Right ventricle myocardium superior (tissue), 1 donor: ENCODE results near the gene CYP4F12. TPM values are rescaled to one million over a fixed set of nuclear protein-coding genes. Genes with fewer than 3 reads are reported as not detected.
"Not testable (repeated sequence)": the region's sequence is repeated elsewhere in the genome, so short reads cannot be mapped to it uniquely, and the experiment has no call there.

ENCODE experiments used
- ATAC-seq: fragments of 200-7000 bp; cut with Tn5 transposase; one replicate; pipeline ENCODE4 v1.9.1; 2020; ENCODE audit warnings: mild to moderate bottlenecking; ENCODE audit not compliant: poor library complexity
- DNase-seq: peaks from one replicate; pipeline ENCODE4 v3.0.0-alpha.2; 2020
- intact Hi-C: fragments of 100-400 bp; cut with DNase I; formaldehyde crosslinking; loops from one replicate; pipeline ENCODE4 v1.11.2; 2022
- total RNA-seq: library from RNA; stranded (reverse); fragmentation: NEBNext Ultra II Directional; extraction: Animal tissue kit (Norgen Biotek cat#: 25700); gene quantifications from one replicate; pipeline ENCODE4 v1.2.1, GENCODE V29; 2021
- donor health status: DM: no; HTN: yes; CAD: no; lungs with severe emphysema.

The CYP4F12 gene
- total RNA-seq, 1 donor from 2014 or later, result 5.2 TPM

DNA sequence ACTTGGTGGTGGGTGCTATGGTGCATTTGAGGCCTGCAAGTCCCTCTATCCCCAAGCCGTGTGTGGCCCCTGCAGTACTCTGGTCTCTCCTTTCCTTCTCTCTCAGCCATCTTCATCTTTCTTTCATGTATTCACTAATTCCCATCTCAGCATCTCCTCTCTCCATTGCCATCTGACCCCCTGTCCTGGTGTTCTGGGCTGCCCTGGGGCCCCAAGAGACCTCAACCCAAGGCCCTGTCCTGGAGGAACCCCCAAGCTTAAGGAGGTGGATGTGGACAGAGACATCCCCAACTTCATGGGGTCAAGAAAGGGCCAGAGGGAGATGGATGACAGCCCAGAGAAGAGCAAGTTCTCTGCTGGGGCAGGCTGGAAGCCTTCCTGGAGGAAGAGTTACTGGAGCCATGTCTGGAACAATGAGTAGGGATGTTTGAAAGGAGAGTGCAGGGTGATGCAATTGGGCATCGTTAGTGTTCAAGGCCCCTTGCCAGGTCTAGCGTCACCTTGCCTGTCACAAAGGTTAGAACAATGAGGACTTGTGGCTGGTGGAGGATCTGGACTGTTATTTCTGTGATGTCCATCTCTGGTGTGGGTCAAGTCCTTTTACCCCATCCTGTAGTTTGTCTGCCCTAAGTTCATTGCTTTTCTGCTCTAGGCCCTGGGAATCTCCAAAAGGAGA, 28.7 kb upstream of the CYP4F12 start:
- intact Hi-C loops, result no loop called here
- ATAC-seq (no peak), DNase-seq (no peak)

DNA sequence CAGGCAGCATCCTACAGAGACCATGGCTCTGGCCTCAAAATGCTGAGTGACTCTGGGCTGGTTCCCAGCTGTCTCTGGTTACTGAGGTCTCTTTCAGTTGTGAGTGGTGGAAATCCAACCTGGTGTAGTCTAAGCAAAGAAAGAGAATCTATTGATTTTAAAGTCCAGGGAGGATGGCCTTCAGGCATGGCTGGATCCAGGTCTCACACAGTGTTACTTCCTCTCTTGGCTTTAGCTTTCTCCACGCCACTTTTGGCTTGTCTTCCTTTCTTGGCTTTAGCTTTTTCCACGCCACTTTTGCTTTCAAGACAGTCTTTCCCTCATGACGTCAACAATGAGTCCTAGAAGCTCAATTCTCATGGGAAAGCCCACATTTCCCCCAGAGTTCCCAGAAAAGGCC, 28.1 kb upstream of the CYP4F12 start:
- DNase-seq, result no peak
- intact Hi-C loops, result no loop called here
- no peak for ATAC-seq

DNA sequence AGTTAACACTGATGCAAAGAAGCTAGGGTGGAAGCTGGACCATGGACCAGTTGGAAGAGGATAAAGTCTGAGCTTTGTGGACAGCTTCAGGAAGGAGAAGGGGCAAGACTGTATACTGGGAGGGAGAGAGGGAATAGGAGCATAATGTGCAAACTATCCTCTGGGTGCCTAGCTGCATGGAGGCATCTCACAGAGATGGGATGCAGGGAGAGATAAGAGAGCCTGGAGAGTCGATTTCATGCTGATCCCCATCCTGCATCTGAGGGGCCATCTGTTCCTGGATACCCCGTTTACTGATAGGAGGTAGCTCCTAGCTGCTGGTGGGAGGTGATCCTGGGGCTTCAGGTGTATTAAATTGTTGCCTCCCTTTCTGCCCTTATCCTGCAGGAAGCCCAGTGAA, 23.4 kb upstream of the CYP4F12 start:
- ATAC-seq, result no peak
- intact Hi-C loops, result no loop called here
- no peak for DNase-seq

DNA sequence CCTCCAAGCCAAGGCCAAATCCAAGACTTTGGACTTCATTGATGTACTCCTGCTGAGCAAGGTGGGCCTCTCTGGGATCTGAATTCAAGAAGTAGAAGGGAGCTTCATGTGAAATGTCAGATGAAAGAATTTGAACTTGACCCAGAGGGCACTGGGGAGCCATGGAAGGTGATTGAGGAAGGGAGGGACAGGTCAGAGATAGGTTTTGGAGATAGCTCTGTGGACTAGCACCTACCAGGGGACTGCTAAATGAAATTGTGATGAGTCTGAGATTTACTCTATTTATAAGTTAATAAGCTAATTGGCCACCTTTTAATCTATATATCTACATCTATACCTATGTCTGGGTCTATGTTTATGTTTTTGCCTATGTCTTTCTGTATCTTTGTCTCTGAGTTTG, 22.8 kb upstream of the CYP4F12 start:
- ATAC-seq, intact Hi-C loops, DNase-seq: not testable (repeated sequence)

DNA sequence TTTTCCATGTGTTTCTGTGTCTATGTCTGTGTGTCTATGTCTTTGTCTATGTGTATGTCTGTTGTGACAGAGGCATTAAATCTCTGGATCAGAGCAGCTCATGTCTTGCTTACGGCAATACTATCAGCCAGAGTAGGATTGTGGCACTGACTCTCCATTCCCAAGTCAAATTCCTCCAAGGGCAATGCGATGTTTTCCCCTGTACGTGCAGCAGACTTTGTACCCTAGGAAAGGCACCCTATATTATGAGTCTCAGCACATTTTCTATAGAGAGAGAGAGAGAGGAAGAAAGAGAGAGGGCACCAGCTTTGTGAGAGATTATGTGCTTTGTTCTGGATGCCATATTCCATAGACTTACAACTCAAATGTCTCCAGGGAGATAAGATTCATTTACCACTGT, 21.1 kb upstream of the CYP4F12 start:
- no peak for ATAC-seq
- DNase-seq, result no peak
- intact Hi-C loops, result no loop called here

DNA sequence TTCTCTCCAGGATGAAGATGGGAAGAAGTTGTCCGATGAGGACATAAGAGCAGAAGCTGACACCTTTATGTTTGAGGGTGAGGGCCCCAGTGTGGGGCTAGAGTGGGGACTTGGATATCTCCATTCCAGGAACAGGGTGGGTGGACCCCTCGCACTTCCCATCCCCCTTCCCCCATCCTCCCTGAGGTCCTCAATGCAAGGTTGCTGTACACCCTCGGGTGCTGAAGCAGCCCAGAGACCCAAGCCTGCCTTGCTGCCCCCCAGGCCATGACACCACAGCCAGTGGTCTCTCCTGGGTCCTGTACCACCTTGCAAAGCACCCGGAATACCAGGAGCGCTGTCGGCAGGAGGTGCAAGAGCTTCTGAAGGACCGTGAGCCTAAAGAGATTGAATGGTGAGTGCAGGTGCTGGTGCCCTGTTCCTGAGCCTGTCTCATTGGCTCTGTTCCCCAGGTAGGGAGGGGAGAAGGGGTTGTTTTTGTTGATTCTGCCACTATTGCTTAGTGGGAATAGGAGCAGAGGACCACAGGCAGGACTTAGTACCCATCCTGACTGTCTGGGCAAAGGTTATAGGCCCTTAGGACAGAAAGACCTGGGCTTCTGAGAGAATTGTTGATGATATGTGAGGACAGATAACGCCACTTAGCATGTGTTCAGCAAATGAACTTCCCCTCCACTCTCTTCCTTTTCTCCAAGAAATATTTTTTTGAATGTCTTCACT, 20.2 kb upstream of the CYP4F12 start:
- DNase-seq, result no peak
- no peak for ATAC-seq
- intact Hi-C loops, result no loop called here

DNA sequence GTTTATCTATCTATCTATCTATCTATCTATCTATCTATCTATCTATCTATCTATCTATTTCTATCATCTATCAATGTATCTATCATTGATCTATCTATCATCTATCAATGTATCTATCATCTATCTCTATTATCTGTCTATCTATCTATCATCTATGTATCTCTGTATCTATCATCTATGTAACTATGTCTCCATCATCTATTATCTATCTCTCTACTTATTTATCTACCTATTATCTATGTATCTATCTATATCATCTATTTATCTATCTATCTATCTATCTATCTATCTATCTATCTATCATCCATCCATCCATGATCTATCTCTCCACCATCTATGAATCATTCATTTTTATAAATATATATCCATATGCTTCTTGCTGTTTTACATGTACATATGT, 16.4 kb upstream of the CYP4F12 start:
- no peak for ATAC-seq
- DNase-seq, result no peak
- intact Hi-C loops, result no loop called here

DNA sequence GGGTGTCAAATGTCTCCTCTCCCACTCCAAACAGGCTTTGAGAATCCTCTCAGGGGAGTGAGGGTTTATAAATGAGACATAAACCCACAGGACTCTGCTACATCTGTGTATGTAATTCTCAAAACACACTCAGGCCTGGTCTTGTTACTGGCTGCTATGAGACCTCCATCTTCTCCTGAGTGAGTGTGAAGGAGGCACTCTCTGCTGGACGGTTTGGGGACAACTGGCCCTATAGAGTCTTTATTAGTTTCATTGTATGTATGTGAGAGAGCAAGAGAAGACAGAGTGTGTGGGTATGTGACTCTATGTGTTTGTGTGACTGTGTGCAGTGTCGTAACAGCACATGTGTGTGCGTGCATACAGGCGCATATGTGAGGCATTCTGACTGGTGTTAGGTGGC, 9.6 kb upstream of the CYP4F12 start:
- intact Hi-C loops, result no loop called here
- ATAC-seq (no peak), DNase-seq (no peak)

DNA sequence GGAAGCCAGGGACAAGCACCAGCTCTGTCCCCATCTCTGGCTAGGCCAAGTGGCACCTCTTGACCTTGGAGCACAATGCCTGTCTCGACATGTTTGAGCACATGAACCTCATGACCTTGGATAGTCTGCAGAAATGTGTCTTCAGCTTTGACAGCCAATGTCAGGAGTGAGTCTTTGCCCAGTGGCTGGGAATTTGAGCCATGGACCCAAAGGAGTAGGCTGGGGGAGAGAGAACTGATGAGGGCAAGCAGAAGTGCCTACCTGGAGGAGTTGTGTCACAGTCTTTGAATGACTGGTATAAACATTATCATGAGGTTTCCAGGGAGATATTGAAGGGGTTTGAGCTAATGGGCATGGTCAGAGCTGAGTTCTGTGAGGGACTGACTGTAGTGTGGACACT, 6.7 kb upstream of the CYP4F12 start:
- no peak for ATAC-seq
- DNase-seq, result no peak
- intact Hi-C loops, result no loop called here

DNA sequence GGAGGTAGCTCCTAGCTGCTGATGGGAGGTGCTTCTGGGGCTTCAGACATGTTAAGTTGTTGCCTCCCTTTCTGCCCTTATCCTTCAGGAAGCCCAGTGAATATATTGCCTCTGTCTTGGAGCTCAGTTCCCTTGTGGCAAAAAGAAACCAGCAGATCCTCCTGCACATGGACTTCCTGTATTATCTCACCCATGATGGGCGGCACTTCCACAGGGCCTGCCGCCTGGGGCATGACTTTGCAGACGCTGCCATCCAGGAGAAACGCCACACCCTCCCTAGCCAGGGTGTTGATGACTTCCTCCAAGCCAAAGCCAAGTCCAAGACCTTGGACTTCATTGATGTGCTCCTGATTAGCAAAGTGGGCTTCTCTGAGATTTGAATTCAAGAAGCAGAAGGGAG, 6.0 kb upstream of the CYP4F12 start:
- intact Hi-C loops, result no loop called here
- DNase-seq, result peak; percentile 44
- ATAC-seq, result no peak

DNA sequence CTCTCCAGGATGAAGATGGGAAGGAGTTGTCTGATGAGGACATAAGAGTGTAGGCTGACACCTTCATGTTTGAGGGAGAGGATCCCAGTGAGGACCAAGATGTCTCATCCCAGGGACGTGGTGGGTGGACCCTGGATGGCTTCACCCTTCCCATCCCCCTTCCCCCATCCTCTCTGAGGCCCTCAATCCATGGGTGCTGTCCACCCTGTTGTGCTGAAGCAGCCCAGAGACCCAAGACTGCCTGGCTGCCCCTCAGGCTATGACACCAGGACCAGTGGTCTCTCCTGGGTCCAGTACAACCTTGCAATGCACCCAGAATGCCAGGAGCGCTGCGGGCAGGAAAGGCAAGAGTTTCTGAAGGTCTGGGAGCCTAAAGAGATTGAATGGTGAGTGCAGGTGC, 3.4 kb upstream of the CYP4F12 start:
- DNase-seq (no peak), ATAC-seq (no peak)
- intact Hi-C loops, result no loop called here

DNA sequence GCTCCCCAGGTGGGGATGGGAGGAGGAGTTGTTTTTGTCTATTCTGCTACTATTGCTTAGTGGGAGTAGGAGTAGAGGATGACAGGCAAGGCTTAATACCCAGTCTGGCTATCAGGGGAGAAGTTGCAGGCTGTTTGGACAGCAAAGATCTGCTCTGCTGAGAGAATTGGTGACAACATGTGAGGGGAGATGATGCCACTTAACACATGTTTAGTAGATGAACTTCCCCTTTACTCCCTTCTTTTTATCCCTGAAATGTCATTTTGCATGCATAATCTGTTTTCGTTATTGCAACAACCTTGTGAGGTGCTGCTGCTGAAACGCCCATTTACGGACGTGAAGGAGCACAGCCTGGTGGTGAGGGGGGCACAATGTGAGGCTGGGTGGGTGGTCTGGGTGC, 3.0 kb upstream of the CYP4F12 start:
- DNase-seq (no peak), ATAC-seq (no peak)
- intact Hi-C loops, result no loop called here

DNA sequence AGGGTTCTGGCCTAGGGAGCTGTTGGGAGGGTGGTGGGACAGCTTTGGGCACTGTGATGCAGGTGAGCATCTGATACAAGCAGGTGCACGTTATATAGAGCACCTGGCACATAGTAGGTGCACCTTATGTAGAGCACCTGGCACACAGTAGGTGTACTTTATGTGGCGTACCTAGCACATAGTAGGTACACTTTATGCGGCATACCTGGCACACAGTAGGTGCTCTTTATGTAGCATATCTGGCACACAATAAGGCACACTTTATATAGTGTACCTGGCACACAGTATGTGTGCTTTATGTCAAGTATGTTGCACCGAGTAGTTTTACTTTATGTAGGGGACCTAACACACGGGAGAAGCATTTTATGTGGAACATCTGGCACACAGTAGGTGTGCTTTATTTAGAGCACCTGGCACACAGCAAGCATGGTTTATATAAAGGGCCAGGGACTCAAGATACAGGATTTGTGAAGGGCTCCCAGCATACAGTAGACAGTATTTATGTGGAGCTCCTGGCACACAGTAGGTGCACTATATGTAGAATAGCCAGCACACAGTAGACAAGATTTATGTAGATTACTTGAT, 1.6 kb upstream of the CYP4F12 start:
- intact Hi-C loops, result no loop called here
- ATAC-seq (no peak), DNase-seq (no peak)

DNA sequence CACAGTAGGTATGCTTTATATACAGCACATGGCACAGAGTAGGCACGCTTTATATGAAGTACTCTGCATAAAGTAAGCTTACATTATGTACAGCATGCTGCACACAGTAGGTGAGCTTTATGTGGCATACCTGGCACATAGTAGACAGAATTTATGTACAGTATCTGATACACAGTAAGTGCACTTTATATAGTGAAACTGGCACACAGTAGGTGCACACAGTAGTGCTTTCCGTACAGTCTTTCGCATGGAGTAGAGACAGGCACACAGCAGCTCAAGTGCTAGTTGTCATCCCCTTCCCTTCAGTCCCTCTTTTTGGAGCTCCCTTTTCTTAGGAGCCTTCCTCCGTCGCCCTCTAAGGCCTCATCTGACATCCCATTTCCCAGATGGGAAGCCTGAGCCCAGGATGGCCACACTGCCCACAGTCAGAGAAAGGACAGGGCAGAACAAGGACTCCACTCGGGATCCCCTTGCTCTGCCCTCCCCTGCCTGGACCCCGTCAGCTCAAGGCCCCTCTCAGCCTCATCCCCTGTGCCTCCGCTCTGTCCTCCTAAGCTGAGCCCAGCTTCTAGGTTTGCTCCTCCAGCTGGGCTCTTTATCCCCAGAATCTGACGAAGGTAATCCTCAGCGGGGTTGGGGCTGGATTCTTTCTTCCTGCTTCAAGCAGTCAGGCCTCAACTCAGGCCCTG, 852 bp upstream of the CYP4F12 start:
- intact Hi-C loops, result no loop called here
- no peak for ATAC-seq

DNA sequence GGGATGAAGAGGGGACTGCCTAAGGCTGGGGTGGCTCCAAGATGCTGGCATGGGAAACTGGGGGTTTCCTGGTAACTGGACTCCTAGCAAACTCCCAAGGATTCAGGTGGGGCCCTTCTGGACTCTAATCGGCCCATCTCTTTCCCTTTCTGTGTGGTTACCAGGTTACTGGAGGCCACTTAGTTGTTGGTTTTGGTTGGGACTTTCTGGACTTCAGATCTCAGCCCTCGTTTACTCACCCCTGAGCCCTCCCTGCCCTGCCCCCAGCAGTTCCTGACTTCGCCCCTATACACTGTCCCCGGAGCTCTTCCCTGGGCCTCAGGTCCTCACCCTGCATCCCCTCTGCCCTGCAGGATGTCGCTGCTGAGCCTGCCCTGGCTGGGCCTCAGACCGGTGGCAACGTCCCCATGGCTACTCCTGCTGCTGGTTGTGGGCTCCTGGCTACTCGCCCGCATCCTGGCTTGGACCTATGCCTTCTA, 328 bp downstream of the CYP4F12 start:
- ATAC-seq (peak; percentile 42), DNase-seq (peak; percentile 43)
- intact Hi-C loops, result no loop called here

More for the DNA sequence above, 852 bp upstream of the CYP4F12 start:
- DNase-seq, result no peak

DNA sequence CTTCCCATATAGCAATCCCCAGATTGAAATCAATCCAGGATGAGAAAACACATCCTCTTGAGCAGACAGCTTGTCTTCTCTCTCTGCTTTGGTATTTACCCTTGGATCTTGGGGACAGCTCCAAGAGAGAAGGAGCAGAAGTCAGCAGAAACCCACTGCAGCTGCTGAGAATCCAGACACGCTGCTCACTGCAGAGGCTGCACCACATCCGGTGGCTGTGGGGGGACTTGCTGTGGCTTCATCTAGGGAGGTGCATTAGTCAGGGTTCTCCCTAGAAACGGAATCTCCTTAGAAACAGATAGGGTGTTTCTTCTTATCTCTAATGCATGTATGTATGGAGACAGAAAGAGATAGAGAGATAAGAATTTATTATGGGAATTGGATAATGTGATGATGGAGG, 2.7 kb downstream of the CYP4F12 start:
- DNase-seq (no peak), ATAC-seq (no peak)
- intact Hi-C loops, result no loop called here

DNA sequence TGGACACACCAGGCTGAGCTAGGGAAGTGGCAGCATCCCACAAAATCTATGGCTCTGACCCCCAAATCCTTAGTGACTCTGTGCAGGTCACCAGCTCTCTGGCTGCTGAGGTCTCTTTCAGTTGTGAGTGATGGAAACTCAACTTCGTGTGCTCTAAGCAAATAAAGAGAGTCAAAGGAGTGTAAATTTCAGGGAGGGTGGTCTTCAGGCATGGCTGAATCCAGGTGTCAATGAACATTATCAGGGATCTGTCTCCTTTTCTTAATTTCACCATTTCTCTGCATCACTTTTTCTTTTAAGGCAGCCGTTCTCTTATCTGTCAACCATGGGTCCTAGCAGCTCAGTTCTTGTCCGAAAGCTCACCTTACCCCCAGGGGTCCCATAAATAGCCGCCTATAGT, 6.2 kb downstream of the CYP4F12 start:
- no peak for ATAC-seq
- intact Hi-C loops, result no loop called here
- DNase-seq, result no peak

DNA sequence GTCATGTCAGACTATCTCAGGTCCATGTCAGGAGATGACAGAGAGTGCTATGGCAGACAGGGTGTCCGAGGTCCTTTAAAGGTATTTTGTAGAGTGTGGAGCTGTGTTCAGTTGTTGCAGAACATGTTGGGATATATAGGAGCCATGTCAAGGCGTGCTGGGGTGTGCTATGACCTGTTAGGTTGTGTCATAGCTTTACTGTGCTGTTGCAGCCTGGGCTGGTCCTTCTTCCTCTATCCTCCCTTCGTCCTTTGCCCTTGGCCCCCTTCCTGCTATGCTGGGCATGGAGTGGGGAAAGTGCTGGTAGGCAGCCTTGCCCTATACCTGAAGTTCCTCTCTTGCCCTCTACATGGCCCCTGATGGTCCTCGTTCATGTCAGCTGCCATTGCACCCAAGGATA, 7.0 kb downstream of the CYP4F12 start:
- DNase-seq, ATAC-seq, intact Hi-C loops: not testable (repeated sequence)

DNA sequence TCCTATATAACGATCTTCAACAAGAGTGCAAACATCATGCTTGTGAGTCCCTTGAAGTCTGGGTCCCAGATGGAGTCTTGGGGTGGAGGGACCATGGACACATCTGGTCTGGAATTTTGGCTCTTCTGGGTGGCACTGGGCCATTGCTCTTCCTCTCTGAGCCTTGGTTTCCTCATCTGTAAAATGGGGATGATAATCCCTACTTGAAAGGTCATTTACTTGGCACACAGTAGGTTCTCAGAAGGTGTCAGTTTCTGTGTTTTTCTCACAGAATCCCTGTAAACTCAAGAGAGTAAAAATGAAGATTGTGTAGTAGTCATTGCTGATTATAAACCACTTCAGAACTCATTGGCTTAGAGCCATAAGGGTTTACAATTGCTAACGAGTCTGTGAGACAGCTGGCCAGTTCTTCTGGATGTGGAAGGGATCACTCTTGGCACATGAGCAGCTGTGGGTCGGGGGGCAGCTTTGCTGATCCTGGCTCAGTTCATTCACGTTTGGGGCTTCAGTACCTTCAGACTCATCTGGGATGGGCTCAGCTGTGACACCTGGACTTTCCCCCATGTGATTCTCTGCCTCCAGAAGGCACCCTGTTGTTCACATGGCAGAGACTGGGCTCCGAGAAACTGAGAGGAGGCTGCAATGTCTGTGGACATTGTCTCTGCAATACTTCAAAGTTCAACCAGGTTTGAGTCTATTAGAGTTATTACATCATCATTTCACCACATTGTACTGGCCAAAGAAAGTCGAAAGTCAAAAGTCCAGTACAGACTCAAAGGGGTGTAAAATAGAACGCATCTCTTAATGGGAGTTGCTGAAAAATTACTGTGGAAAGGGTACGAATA, 7.8 kb downstream of the CYP4F12 start:
- ATAC-seq (no peak), DNase-seq (no peak)
- intact Hi-C loops, result no loop called here
